GM13977 (cell line): ENCODE results near the gene MEIS2.

Experiments
- DNase-seq: peaks from one replicate; pipeline ENCODE4 v3.0.0; 2012; ENCODE audit warnings: low spot score
- CTCF ChIP-seq: IDR thresholded peaks from 2 replicates; pipeline ENCODE4 v1.5.1; 2012; ENCODE audit warnings: mild to moderate bottlenecking, control low read depth; ENCODE audit not compliant: insufficient read depth; ENCODE audit errors: extremely low read depth, missing control alignments
- in situ Hi-C: fragments of 300-500 bp; cut with MboI; formaldehyde crosslinking; loops from one replicate; pipeline ENCODE4 v1.12.0; 2022; ENCODE audit warnings: low sequenced_read_pairs, low pct_unique_long_range_greater_than_20kb, mixed read lengths, inconsistent platforms; ENCODE audit not compliant: unreplicated experiment

MEIS2 gene

GRCh38 chr15:36914960-36915808 lies 185.2 kb downstream of the MEIS2 start:
- in situ Hi-C loops = no loop called here
- no peak for DNase-seq
- TF ChIP-seq CTCF = no peak

DNA sequence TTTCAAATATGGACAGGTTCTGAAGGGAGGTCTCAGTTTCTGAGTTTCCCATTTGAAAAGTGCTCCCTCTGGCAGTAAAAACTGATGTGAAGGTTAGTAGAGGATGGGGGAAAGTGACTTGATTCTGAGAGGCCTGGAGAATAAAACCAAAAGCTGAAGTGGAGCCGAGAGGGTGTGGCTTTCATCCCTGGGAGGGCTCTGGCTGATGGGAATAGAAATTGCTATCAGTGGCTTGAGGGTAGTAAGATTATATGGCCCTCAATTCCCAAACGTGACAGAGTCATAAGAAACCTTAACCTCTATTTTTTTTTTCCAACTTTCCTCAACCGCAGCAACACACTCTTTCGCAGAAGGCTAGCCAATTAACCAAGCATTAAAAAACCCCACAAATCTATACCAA lies 185.9 kb downstream of the MEIS2 start:
- TF ChIP-seq CTCF = no peak
- in situ Hi-C loops = no loop called here
- DNase-seq = no peak

GRCh38 chr15:36912311-36912712 lies 188.0 kb downstream of the MEIS2 start:
- DNase-seq = no peak
- in situ Hi-C loops = no loop called here
- TF ChIP-seq CTCF = no peak

DNA sequence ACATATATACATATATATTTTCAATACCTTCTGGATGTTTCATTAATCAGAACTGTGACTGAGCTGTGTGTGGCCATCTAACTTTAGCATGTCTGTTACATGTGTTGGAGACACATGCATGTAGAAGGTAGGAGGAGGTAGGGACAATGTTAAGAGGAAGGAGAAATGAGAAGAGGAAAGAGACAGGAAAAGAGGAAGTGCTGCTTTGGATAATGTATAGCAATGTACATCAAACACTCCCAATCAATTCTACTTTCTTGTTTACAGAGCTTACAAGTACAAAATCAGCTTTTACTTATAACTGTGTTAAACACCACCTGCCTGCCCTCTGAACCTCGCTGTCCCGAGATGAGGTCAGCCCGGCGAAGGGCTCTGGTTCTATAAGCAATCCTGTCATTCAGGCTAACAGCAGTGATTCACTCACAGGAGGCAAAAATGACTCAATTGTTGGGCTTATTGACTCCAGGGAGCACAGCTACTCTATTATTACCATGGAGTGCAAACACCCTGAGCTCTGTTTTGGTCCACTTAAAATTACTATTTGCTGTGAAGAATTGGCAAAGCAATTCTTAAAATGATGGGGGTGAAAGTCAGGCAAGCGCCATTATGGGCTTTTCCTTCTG lies 188.9 kb downstream of the MEIS2 start:
- in situ Hi-C loops = no loop called here
- no peak for TF ChIP-seq CTCF
- DNase-seq = no peak

GRCh38 chr15:36908991-36909390 lies 191.4 kb downstream of the MEIS2 start:
- in situ Hi-C loops = no loop called here
- no peak for TF ChIP-seq CTCF
- DNase-seq = no peak

- TF ChIP-seq CTCF = no peak
- in situ Hi-C loops = no loop called here
- DNase-seq = no peak
Measured at GRCh38 chr15:36907295-36907694, 193.1 kb downstream of the MEIS2 start.
